ENCODE results near the gene ZBTB42.
"Not testable (repeated sequence)": the region's sequence is repeated elsewhere in the genome, so short reads cannot be mapped to it uniquely, and the experiment has no call there.

Gene ZBTB42

DNA sequence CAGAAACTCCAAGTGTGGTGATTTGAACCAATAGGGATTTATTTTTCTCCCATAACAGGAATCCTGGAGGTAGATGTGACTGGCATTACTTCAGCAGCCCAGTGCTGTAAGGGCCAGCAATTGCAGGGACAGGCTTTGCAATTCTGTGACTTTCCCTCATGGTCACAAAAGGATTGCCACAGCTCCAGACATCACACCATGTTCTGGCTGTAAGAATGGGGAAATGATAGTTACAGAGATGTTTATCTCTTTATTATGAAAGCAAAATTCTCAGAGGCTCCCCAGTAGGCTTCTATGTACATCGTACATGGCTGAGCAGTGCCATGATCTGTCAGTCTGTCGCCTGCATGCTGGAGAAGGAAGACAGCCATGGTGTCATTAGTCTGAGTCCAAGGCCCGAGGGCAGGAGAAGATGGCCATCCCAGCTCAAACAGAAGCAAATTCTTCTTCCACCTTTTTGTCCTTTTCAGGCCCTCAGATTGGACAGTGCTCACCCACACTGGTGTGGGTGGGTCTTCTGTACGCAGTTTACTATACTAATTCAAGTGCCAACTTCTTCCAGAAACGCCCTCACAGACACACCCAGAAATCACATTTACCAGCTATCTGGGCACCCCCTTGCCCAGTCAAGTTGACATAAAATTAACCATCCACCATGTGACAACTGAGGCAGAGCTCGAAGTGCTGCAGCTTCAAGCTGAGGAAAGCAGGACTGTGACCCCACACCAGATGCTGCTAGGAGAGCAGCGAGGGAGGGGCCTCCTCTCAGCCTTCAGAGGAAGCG lies 17.2 kb downstream of the ZBTB42 start:
- DNase-seq: no peak

GRCh38 chr14:104818714-104819161 lies 17.8 kb downstream of the ZBTB42 start:
- DNase-seq: peak; percentile 46

DNA sequence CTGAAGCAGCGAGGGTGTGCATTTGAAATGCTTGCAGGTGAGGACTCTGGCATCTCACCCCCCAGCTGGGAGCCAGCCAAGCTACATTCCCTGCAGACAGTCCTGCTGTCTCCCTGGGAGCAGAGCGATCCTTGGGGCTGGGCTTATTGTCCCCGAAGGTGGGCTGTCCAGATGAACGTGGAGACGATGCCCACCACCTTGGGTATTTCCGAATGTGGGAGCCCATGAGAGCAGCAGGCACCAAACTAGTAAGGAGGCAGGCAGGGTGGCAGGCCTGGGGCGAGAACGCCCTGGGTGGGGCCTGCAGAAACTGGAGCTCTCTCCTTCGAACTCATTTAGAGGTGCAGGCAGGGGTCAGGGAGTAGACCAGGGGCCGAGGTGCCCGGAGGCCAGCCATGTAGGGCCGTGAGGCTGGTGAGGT lies 18.5 kb downstream of the ZBTB42 start:
- no peak for DNase-seq

- peak; percentile 77 for DNase-seq
Measured at GRCh38 chr14:104820669-104821228, 19.8 kb downstream of the ZBTB42 start.

DNA sequence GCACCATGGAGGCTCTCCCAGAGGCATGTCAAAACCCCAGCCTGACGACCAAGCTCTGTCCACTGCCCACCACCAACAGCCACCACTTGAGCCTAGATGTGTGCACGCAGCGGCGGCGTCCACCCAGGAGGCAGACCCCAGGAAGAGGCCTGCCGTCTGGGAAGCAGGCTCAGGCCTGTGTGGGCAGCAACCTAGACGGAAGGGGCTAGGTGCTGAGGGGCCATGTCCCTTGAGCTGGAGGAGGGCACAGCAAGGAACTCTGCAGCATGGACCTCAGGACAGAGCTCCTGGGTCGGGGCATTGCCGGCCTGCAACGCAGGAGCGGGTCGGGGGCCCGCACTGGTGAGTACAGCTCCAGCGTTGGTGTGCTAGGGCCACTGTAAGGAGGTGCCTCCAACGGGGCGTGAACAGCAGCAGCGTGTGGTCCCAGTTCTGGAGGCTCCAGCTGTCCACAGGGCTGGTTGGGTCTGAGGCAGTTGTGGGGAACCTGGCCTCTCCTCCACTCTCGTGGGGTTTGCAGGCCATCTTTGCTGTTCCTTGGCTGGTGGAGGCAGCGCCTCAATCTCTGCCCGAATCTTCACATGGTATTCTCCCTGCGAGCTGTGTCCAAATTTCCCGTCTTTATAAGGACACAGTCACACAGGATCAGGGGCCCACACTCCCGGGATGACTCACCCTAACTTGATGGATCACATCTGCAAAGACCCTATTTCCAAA lies 20.5 kb downstream of the ZBTB42 start:
- no peak for DNase-seq

DNA sequence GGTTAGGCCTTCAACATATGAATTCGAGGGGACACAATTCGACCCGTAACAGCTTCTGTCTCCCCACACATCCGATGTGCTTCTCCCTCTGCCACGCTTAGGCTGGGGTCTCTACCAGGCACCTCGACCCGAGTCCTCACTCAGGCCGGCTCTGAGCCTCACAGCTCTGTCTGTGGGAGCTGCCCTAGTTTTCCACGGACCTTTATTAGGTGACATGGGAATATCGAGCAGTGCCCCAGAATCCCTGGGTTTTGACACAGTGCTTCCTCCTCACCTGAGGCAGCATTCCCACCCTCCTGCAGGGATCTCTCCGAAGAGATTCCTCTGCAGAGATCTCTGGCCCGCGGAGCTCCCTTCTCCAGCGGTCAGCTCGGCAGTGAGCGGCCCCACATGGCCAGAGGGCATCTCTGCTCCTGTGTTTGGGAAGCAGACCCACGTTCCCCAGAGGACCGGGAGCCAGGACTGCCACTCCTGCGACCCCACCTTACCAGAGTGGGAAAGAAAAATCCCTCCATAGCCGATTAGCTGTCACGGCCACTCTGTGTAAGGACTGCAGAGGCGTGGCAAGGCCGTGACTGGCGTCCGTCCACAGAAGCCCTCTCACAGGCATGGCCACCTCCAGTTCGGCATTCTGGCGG lies 21.2 kb downstream of the ZBTB42 start:
- DNase-seq: no peak

DNA sequence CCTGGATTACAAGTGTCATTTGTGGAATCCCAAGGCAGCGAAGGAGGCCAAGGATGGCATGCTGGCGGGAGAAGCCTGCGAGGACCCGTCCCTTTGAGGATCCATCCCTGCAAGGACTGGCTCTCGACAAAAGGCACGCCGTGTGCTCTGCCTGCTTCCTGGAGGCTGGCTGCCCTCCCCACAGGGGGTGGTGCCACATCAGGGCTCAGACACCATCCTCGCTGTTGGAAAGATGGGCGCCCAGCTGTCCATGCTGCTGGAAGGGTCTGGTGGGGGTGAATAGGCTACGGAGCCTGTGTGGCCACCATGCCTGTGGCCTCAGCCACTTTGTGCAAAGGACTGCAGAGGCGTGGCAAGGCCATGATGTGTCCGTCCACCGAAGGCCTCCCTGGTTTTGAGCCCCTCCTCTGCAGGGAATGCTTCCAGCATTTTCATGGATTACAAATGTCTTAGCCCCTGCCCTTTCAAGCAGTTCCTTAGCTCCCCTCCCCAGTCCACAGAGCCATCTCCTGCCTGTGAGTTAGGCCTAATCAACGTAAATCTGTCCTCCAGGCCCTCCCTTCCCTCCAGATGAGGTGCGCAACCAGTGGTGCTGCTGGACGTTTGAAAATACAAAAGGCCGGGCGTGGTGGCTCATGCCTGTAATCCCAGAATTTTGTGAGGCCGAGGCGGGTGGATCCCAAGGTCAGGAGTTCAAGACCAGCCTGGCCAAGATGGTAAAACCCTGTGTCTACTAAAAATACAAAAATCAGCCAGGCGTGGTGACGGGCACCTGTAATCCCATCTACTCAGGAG lies 22.1 kb downstream of the ZBTB42 start:
- no peak for DNase-seq

GRCh38 chr14:104824353-104824997 lies 23.6 kb downstream of the ZBTB42 start:
- no peak for DNase-seq

DNA sequence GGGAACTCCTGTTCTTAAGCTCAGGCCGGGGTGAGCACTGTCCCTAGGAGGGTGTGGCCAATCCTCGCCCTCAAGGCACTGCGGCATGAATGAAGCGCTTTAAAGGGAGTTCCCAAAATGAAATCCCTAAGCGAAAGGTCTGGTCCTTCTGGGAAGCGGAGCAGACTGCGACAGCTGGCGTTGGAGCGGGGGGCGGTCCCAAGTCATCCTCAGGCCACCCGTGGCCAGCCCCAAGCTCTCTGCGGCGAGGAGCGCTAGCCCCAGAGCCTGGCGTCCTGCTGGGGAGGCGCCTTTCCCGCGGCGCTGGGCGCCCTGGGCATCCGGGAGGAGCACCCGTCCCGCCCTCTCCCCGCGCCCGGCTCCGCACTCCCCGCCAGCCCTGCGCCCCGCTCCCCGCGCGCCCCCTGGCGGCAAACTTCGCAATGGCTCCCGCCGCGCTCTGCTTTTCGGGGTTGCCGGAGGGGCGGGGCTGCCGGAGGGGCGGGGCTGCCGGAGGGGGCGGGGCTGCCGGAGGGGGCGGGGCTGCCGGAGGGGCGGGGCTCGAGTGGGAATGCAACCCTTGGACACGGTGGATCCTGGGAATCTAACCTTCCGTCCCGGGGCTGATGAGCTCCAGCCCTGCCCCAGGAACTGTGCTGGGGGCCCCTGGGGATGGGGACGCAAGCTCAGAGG lies 25.4 kb downstream of the ZBTB42 start:
- DNase-seq: peak; percentile 94

DNA sequence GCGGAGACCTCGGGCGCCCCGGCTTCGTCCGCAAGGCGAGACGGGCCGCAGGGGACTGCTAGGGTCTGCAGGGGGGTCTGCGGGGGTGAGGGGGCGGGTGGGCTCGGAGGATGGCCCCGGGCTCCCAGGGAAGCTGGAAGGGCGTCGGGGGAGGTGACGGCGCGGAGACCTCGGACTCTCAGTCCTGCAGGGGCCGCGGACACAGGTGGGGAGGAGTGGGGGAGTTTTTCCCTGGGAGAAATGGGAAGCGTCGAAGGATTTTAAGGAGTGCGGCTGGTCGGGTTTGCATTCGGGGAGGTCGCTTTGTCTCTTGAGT lies 25.9 kb downstream of the ZBTB42 start:
- no peak for DNase-seq

DNA sequence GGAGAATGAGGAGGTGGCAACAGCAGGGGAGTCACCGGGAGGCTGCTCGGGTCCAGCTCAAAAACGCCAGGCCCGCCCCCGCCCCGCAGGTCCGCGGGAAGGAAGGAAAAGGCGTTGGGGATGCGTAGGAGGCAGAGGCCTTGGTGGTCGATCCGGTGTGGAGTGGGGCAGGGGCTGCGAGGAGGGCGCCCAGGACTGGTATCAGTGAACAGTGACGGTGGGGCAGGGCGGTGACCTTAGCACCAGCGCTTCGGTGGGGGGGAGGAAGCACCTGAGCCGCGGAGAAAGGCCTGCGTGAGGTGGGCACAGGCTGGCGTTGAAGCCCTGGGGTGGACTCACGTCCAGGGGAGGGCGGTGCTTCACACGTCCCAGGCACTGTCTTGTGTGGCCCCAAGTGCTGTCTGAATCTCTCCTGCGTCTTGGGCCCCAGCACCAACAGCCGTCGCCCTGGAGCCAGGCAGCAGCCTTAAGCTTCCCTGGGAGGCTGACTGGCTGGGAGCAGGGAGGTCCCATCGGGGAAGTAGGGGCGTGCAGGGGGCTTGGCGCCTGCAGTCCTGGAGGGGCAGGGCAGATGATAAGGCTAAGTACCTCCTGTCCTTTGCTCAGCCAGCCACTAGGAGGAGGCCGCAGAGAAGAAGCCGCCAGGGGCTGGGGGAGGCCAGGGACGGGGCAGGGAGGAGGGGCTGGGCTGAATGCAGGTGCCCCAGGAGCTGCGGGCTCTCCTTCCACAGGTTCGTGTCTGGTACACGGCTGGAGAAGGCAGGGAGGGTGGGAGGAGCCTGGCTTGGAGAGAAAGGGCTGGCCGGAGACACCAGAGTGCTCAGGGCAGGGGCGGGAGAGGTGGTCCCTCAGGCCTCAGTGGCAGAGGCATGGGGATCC lies 26.5 kb downstream of the ZBTB42 start:
- DNase-seq: no peak

DNA sequence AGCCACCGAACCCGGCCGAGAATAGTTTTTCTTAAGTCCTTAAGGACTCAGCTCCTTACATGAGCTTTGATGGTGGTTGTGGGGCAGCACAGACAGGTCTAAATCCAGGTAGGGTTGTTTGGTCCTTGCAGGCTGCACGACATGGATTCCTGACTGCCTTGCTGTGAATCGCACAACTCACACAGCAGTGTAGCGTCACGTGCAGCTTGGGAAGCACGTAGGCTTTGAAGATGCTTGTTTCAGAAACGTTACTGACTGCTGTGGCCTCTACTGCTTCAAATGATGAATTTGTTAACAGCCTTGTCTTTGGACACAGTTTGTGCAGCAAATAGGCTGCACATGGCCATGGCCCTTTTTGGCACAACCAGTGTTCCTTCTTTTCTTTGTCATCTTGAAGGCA lies 29.9 kb downstream of the ZBTB42 start:
- no peak for DNase-seq

DNA sequence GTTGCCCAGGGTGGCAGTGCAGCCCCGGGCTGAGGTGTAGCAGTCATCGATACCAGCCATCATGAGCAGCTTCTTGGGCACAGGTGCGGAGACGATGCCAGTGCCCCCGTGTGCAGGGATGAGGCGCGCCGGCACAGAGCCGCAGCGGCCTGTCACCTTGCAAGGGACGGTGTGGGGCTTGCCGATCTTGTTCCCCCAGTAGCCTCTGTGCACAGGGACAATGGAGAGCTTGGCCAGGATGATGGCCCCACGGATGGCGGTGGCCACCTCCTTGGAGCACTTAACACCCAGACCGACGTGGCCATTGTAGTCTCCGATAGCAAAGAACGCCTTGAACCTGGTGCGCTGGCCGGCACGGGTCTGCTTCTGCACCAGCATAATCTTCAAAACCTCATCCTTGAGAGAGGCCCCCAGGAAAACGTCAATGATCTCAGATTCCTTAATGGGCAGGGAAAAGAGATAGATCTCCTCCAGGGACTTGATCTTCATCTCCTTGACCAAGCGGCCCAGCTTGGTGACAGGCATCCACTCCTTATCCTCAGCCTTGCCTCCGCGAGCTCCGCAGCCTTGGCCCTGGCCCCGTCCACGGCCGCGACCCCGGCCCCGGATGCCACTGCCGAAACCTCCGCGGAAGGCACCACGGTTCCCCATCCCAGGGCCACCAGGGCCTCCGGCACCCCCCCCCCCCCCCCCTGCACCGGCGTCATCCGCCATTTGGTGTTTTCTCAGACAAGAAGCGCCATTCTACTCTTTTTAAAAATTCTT lies 35.5 kb downstream of the ZBTB42 start:
- DNase-seq: not testable (repeated sequence)

- no peak for DNase-seq
Measured at GRCh38 chr14:104841730-104842129, 40.8 kb downstream of the ZBTB42 start.

DNA sequence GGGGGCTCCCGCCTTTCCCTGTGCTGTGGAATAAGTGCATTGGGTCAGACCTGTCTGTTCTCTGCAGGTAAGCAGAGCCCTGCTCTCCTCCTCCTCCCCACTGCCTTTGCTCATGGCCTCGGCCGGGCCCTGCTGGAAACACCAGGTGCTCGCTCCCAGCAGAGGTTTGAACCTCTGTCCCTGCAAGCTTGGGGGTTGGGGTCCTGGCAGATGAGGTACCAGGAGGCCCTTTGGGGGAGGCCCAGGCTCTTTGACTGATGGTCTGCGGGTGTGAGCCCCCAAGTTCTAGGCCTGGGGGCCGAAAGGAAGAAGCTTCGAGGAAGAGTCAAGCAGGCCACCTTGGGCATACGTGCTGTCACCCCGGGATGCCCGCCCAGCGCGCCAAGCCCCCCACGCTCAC lies 42.1 kb downstream of the ZBTB42 start:
- DNase-seq: no peak

GRCh38 chr14:104843442-104844305 lies 42.8 kb downstream of the ZBTB42 start:
- DNase-seq: peak; percentile 30

- no peak for DNase-seq
Measured at GRCh38 chr14:104844306-104845032, 43.6 kb downstream of the ZBTB42 start.

GRCh38 chr14:104845033-104845666 lies 44.2 kb downstream of the ZBTB42 start:
- no peak for DNase-seq

Data from femur (tissue), 1 donor.